ENCODE data around the gene RILP. TPM values are rescaled to one million over a fixed set of nuclear protein-coding genes. Genes with fewer than 3 reads are reported as not detected.

Gene RILP
- total RNA-seq, 1 donor from 2014 or later = 0.13 TPM

- Histone ChIP-seq H3K27ac (no peak overlapping the region), H3K4me1 (peaks cover 11% of the 10 kb centered on the region), H3K27me3 (peaks cover 57% of the 10 kb centered on the region), H3K79me2 (ENCODE audit: low read depth) (no peaks in the 10 kb centered on the region), H3K4me2 (no peak overlapping the region), H3K36me3 (no peaks in the 10 kb centered on the region), H2AFZ (replicated peaks) (no peak overlapping the region), H4K20me1 (ENCODE audit: low read depth) (peaks cover 23% of the 10 kb centered on the region), H3K4me3 (no peak overlapping the region), H3K9me3 (ENCODE audit: low read depth) (no peaks in the 10 kb centered on the region), H3K9ac (no peak overlapping the region), H3F3A (ENCODE audit: low read depth) (peaks cover 56% of the 10 kb centered on the region)
- DNase-seq (ENCODE audit: low spot score) = no peak
- H3K27me3 Mint-ChIP-seq (ENCODE audit: insufficient read depth, low read depth) = peaks cover 19% of the 10 kb centered on the region
- TF ChIP-seq EZH2 (IDR thresholded peaks at IDR 0.05) = no peak
- no peak for TF ChIP-seq EZH2phosphoT487 (IDR thresholded peaks at IDR 0.05)
- TF ChIP-seq CTCF (IDR thresholded peaks at IDR 0.05) = no peak
- peaks cover 3% of the 10 kb centered on the region for H3K36me3 Mint-ChIP-seq
- no peak overlapping the region for H3K27ac Mint-ChIP-seq
- H3K4me1 Mint-ChIP-seq = peaks cover 26% of the 10 kb centered on the region
- no peaks in the 10 kb centered on the region for H3K9me3 Mint-ChIP-seq
- H3K4me3 Mint-ChIP-seq = peak overlapping the region; percentile 46
Observed at GRCh38 chr17:1646199-1646875, 3.3 kb downstream of the RILP start.

- peaks cover 14% of the 10 kb centered on the region for H4K20me1 ChIP-seq (ENCODE audit: low read depth)
- Mint-ChIP-seq H3K36me3 (peaks cover 2% of the 10 kb centered on the region), H3K4me3 (peak within 1 kb of the TSS; percentile 46), H3K27ac (no peak within 1 kb of the TSS), H3K9me3 (no peaks in the 10 kb centered on the region), H3K4me1 (peaks cover 31% of the 10 kb centered on the region), H3K27me3 (ENCODE audit: insufficient read depth, low read depth) (peaks cover 23% of the 10 kb centered on the region)
- no peaks in the 10 kb centered on the region for H3K79me2 ChIP-seq (ENCODE audit: low read depth)
- H3K27me3 ChIP-seq = peaks cover 57% of the 10 kb centered on the region
- DNase-seq (ENCODE audit: low spot score) = no peak
- no peaks in the 10 kb centered on the region for H3K9me3 ChIP-seq (ENCODE audit: low read depth)
- H3K27ac ChIP-seq = no peak within 1 kb of the TSS
- H3K36me3 ChIP-seq = no peaks in the 10 kb centered on the region
- H3K4me3 ChIP-seq = no peak within 1 kb of the TSS
- H3K4me2 ChIP-seq = no peak within 1 kb of the TSS
- H3K4me1 ChIP-seq = peaks cover 11% of the 10 kb centered on the region
- no peak within 1 kb of the TSS for H3K9ac ChIP-seq
- TF ChIP-seq EZH2 (IDR thresholded peaks at IDR 0.05) = no peak
- TF ChIP-seq CTCF (IDR thresholded peaks at IDR 0.05) = no peak
- no peak for TF ChIP-seq EZH2phosphoT487 (IDR thresholded peaks at IDR 0.05)
- peaks cover 53% of the 10 kb centered on the region for H3F3A ChIP-seq (ENCODE audit: low read depth)
- H2AFZ ChIP-seq (replicated peaks) = no peak within 1 kb of the TSS
Observed at GRCh38 chr17:1645207-1646171, 4.2 kb downstream of the RILP start, which contains the start of gene SCARF1. Gene SCARF1 (minus strand): TSS chr17:1645732. CDS start chr17:1645697, 35 bp downstream.

- Histone ChIP-seq H3K79me2 (ENCODE audit: low read depth) (no peaks in the 10 kb centered on the region), H3F3A (ENCODE audit: low read depth) (peaks cover 45% of the 10 kb centered on the region), H3K27me3 (peaks cover 57% of the 10 kb centered on the region), H3K4me1 (peaks cover 5% of the 10 kb centered on the region), H3K36me3 (no peaks in the 10 kb centered on the region), H3K9ac (no peak overlapping the region), H3K27ac (no peak overlapping the region), H4K20me1 (ENCODE audit: low read depth) (peaks cover 6% of the 10 kb centered on the region), H3K4me2 (no peak overlapping the region), H2AFZ (replicated peaks) (no peak overlapping the region), H3K4me3 (no peak overlapping the region), H3K9me3 (ENCODE audit: low read depth) (no peaks in the 10 kb centered on the region)
- Mint-ChIP-seq H3K4me1 (peaks cover 30% of the 10 kb centered on the region), H3K36me3 (peaks cover 2% of the 10 kb centered on the region), H3K9me3 (no peaks in the 10 kb centered on the region), H3K27me3 (ENCODE audit: insufficient read depth, low read depth) (peaks cover 22% of the 10 kb centered on the region), H3K27ac (no peak overlapping the region), H3K4me3 (peak overlapping the region; percentile 79)
- no peak for TF ChIP-seq CTCF (IDR thresholded peaks at IDR 0.05)
- no peak for TF ChIP-seq EZH2phosphoT487 (IDR thresholded peaks at IDR 0.05)
- TF ChIP-seq EZH2 (IDR thresholded peaks at IDR 0.05) = no peak
- DNase-seq (ENCODE audit: low spot score) = no peak
Observed at GRCh38 chr17:1644493-1645206, 5.0 kb downstream of the RILP start.

Data from neural progenitor cell (in vitro differentiated cells).